Skeletal muscle satellite cell (primary cell): ENCODE measurements around the gene HOXA3.
A peak's percentile ranks its signal among the peaks of the same experiment; 100 is the strongest.

Source experiments
- H3K27me3 ChIP-seq: 2 replicates; pipeline ENCODE4 v1.7.0; 2013; ENCODE audit warnings: low read length; ENCODE audit not compliant: control insufficient read depth, insufficient read depth
- H3K36me3 ChIP-seq: 2 replicates; pipeline ENCODE4 v1.7.0; 2013; ENCODE audit warnings: mild to moderate bottlenecking, control low read depth, low read length; ENCODE audit not compliant: insufficient read depth
- H3K4me1 ChIP-seq: 2 replicates; pipeline ENCODE4 v1.7.0; 2013; ENCODE audit warnings: low read length; ENCODE audit not compliant: control insufficient read depth, insufficient read depth
- H3K4me2 ChIP-seq: 2 replicates; pipeline ENCODE4 v1.7.0; 2013; ENCODE audit warnings: mild to moderate bottlenecking, low read length
- H3K4me3 ChIP-seq: 2 replicates; pipeline ENCODE4 v1.7.0; 2013; ENCODE audit warnings: low read length
- H3K9ac ChIP-seq: 2 replicates; pipeline ENCODE4 v1.7.0; 2013; ENCODE audit warnings: mild to moderate bottlenecking, low read depth, low read length, moderate library complexity
- H3K9me3 ChIP-seq: replicated peaks from 2 replicates; pipeline ENCODE4 v1.7.0; 2013; ENCODE audit warnings: mild to moderate bottlenecking, control low read depth, low read length

Gene HOXA3

GRCh38 chr7:27154369-27154768 is 2.0 kb upstream of the HOXA3 start:
- no peaks in the 10 kb centered on the region for H3K36me3 ChIP-seq
- peaks cover 40% of the 10 kb centered on the region for H3K4me1 ChIP-seq
- H3K27me3 ChIP-seq, result no peaks in the 10 kb centered on the region
- H3K4me2 ChIP-seq, result peak overlapping the region; percentile 87
- H3K9me3 ChIP-seq, result no peaks in the 10 kb centered on the region
- no peak overlapping the region for H3K9ac ChIP-seq
- H3K4me3 ChIP-seq, result no peak overlapping the region

DNA sequence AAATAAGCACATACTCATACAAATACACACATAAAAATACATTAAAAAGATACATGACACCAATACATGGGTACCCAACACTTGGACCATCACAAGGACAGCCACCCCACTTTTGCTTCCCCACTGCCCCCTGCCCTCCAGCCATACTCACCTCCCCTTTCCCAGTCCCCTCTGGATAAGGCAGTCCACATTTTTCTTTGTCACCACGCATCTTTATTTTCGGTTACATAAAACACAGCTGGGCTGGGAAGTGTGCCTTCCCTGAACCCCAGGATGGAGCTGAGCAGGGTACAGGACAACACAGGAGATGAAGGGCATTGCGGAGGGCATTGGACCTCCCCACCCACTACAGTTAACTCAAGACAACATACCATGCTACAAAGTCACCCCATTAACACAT is 1.1 kb upstream of the HOXA3 start:
- no peak overlapping the region for H3K9ac ChIP-seq
- peaks cover 49% of the 10 kb centered on the region for H3K4me1 ChIP-seq
- H3K36me3 ChIP-seq, result no peaks in the 10 kb centered on the region
- no peaks in the 10 kb centered on the region for H3K9me3 ChIP-seq
- no peak overlapping the region for H3K4me3 ChIP-seq
- H3K4me2 ChIP-seq, result peak overlapping the region; percentile 98
- H3K27me3 ChIP-seq, result no peaks in the 10 kb centered on the region

DNA sequence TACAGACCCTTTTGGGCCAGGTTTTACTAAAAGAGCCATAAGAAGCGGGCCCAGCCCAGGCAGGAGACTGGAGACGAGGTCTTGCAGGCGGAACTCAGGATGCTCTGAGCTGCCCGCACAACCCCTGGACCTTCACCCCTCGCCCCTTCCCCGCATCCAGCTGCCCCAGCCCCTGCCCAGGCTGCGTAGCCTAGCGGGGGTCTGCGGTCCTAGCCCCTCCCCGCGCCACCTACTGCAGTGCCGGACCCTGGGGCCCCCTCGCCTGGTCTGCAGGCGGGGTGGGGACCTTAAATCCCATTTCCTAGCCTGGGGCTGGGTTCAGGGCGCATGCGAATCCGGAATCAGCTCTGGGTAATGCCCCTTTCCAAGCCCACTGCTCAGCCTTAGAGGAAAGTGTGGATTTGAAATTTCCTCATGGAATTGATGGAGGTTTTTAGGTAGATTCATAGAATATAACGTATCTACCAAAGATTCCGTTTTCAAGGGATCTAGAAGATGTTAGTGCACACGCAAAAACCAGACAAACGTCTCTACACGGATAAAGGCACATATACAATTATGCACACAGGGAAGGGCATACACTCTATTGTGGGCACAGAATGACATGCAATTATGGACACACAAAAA is 546 bp upstream of the HOXA3 start:
- Histone ChIP-seq H3K9me3 (no peaks in the 10 kb centered on the region), H3K4me3 (peak overlapping the region; percentile 83), H3K36me3 (no peaks in the 10 kb centered on the region), H3K9ac (peak overlapping the region; percentile 89), H3K27me3 (no peaks in the 10 kb centered on the region), H3K4me1 (peaks cover 55% of the 10 kb centered on the region), H3K4me2 (peak overlapping the region; percentile 98)

GRCh38 chr7:27151341-27151930 is 947 bp downstream of the HOXA3 start:
- peaks cover 60% of the 10 kb centered on the region for H3K4me1 ChIP-seq
- H3K9ac ChIP-seq, result peak overlapping the region; percentile 89
- H3K9me3 ChIP-seq, result no peaks in the 10 kb centered on the region
- peaks cover 4% of the 10 kb centered on the region for H3K36me3 ChIP-seq
- peak overlapping the region; percentile 83 for H3K4me3 ChIP-seq
- H3K27me3 ChIP-seq, result no peaks in the 10 kb centered on the region
- H3K4me2 ChIP-seq, result peak overlapping the region; percentile 98

GRCh38 chr7:27150568-27151340 is 1.6 kb downstream of the HOXA3 start:
- Histone ChIP-seq H3K4me1 (peaks cover 60% of the 10 kb centered on the region), H3K27me3 (no peaks in the 10 kb centered on the region)

DNA sequence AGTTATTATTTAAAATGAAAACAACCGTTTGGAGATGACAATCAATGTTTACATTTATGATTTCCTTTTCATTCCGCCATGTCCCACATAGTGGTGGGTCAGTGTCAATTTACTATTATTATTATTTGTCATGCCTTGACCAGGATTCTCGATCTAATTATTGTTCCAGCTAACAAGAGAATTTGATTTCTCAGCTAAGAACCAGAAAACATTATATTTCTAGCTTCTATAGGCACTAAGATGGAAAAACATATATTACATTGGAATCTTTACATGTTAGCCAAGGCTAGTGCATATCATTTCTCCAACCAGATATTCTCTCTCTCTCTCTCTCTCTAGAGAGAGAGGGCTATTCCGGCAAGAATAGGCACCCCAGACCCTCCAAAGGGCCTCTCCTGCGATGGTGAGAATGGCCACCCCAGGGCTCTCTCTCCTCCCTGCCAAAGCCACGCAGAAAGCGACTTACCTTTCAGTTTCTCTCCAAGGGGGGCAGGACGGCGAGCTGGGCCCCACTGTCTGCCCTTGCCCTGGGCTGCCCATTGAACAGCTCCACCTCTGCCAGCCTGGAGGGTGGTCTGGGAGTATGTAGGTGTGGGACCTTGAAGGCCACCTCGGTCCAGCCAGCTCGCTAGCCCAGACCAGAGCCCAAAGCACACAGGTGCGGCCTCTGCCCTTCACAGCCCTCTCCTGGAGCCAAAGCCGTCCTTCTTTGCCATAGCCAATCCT is 2.4 kb downstream of the HOXA3 start:
- Histone ChIP-seq H3K4me1 (peaks cover 54% of the 10 kb centered on the region), H3K4me2 (peak overlapping the region; percentile 98), H3K9me3 (no peaks in the 10 kb centered on the region), H3K9ac (peak overlapping the region; percentile 89), H3K27me3 (no peaks in the 10 kb centered on the region), H3K36me3 (peaks cover 18% of the 10 kb centered on the region), H3K4me3 (peak overlapping the region; percentile 83)

More at GRCh38 chr7:27150568-27151340, 1.6 kb downstream of the HOXA3 start:
- H3K4me3 ChIP-seq, result peak overlapping the region; percentile 83
- peaks cover 11% of the 10 kb centered on the region for H3K36me3 ChIP-seq
- H3K4me2 ChIP-seq, result peak overlapping the region; percentile 98
- no peaks in the 10 kb centered on the region for H3K9me3 ChIP-seq
- H3K9ac ChIP-seq, result peak overlapping the region; percentile 89

DNA sequence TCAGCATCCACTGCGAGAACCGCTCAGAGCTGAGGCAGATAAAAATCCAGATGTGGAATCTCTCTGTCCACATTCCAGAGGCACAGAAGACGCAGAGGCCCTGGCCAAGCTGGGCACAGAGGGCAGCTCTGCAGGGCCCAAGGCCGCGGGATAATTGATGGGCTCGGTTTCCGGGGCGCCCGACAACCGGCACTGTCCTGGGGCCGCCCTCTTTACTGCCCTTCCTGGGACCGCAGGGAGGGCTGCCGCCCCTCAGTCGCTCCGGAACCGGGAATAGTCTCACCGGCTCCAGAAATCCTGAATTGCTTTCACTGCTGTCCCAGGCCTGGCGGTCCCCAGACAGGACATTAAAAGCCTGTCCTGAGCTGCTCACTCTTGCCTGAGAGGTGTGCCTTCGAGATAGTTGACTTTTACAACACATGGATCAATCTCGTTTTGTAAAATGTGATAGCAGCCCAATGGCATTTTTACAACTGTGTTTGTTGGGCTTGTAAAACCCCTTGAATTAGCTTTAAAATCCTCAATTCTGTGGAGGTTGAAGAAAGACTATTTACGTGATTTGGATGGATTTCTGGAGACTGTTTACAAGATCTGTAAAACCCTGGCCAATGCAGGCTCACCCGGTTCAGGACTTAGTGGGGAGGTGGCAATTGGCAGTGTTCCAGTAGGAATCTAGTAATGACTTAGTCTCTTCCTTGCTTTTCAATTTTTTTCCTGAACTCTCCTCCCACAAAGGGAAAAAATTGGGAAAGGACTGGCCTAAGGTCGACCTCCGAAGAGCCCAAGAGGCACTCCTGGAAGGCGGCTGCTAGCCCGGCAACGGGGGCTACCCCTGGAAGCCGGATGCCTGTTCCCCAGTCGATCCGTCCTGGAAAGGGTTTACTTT is 3.4 kb downstream of the HOXA3 start:
- H3K4me2 ChIP-seq, result peak overlapping the region; percentile 98
- H3K9ac ChIP-seq, result peak overlapping the region; percentile 89
- H3K4me3 ChIP-seq, result peak overlapping the region; percentile 72
- H3K27me3 ChIP-seq, result no peaks in the 10 kb centered on the region
- H3K9me3 ChIP-seq, result no peaks in the 10 kb centered on the region
- peaks cover 52% of the 10 kb centered on the region for H3K4me1 ChIP-seq
- H3K36me3 ChIP-seq, result peaks cover 28% of the 10 kb centered on the region

DNA sequence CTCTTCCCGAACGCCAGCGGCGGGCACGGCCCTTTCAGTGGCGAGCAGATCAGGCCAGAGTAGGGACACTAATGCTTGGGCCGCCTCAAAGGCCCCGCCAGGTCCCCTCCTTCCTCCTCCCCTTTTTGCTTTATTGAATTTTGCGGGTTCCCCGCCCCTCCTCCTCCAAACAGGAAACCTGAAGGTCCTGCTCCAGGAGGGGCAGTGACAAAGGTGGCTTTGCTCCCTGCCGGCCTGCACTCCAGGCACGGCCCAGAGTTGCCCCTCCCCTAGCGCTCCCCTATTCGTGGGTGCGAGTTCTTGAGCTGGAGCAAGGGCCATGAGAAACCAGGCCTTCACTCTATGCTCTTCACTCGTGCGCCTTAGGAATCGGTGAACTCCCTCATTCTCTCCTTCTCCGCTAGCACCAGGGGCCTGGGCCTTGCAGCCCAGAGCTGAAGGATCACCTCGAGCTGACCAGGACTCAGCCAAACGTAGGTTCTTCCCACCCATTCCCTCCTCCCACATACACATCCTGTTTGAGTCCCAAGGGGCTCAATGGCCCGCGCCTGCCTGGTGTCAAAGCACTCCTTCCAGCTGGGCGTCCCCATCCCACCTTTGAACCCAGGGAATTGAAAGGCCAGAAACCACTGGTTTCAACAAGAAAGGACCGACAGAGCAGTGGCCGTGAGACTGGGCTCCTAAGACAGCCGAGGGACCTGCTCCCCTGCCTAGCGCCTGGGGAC is 4.2 kb downstream of the HOXA3 start:
- H3K27me3 ChIP-seq, result no peaks in the 10 kb centered on the region
- peaks cover 30% of the 10 kb centered on the region for H3K36me3 ChIP-seq
- H3K4me1 ChIP-seq, result peaks cover 45% of the 10 kb centered on the region
- H3K9me3 ChIP-seq, result no peaks in the 10 kb centered on the region
- peak overlapping the region; percentile 89 for H3K9ac ChIP-seq
- H3K4me2 ChIP-seq, result peak overlapping the region; percentile 98
- peak overlapping the region; percentile 72 for H3K4me3 ChIP-seq

- peak within 1 kb of the TSS; percentile 72 for H3K4me3 ChIP-seq
- peaks cover 33% of the 10 kb centered on the region for H3K36me3 ChIP-seq
- peaks cover 37% of the 10 kb centered on the region for H3K4me1 ChIP-seq
- no peaks in the 10 kb centered on the region for H3K9me3 ChIP-seq
- peak within 1 kb of the TSS; percentile 89 for H3K9ac ChIP-seq
- peak within 1 kb of the TSS; percentile 98 for H3K4me2 ChIP-seq
- no peaks in the 10 kb centered on the region for H3K27me3 ChIP-seq
Measured at GRCh38 chr7:27147199-27148030, 5.0 kb downstream of the HOXA3 start, which contains the start of gene HOXA6. TSS of gene HOXA6 (minus strand) at chr7:27147774. CDS start at chr7:27147749, 25 bp downstream.
